Progenitor cell of endocrine pancreas (in vitro differentiated cells): ENCODE data around the gene VASH1. TPM values are rescaled to one million over a fixed set of nuclear protein-coding genes. Genes with fewer than 3 reads are reported as not detected.

Experiments used
- DNase-seq: peaks from one replicate; pipeline ENCODE4 v3.0.0; 2021; ENCODE audit warnings: low spot score; ENCODE audit not compliant: unreplicated experiment
- H3K27ac Mint-ChIP-seq: 2 replicates; pipeline ENCODE4 v1.8.0; 2021; ENCODE audit warnings: mild to moderate bottlenecking, moderate library complexity, mixed read lengths
- H3K27me3 Mint-ChIP-seq: 2 replicates; pipeline ENCODE4 v1.8.0; 2021; ENCODE audit warnings: mixed read lengths
- H3K36me3 Mint-ChIP-seq: 2 replicates; pipeline ENCODE4 v1.8.0; 2022; ENCODE audit warnings: mixed read lengths; ENCODE audit not compliant: insufficient read depth
- H3K4me1 Mint-ChIP-seq: 2 replicates; pipeline ENCODE4 v1.8.0; 2021; ENCODE audit warnings: low read depth, mixed read lengths
- H3K4me3 Mint-ChIP-seq: 2 replicates; pipeline ENCODE4 v1.8.0; 2021; ENCODE audit warnings: low read depth, mild to moderate bottlenecking, moderate library complexity, mixed read lengths
- H3K9me3 Mint-ChIP-seq: 2 replicates; pipeline ENCODE4 v1.8.0; 2021; ENCODE audit warnings: low read depth, mixed read lengths
- total RNA-seq: library from RNA; stranded (reverse); gene quantifications from 2 replicates; pipeline ENCODE4 v1.2.1, GENCODE V29; 2021
- TF ChIP-seq, protein P1 (sequence below): fragments of 200-600 bp; sonication (generic); IDR thresholded peaks from one replicate; pipeline ENCODE4 v1.5.0; 2021; ENCODE audit warnings: antibody characterized with exemption, mild to moderate bottlenecking; ENCODE audit not compliant: unreplicated experiment

The VASH1 gene
- total RNA-seq, 1 donor from 2014 or later: 43.2 TPM

- DNase-seq: no peak
- Mint-ChIP-seq H3K27ac (peak overlapping the region; percentile 12), H3K4me1 (peaks cover 2% of the 10 kb centered on the region), H3K9me3 (no peaks in the 10 kb centered on the region), H3K27me3 (no peaks in the 10 kb centered on the region), H3K4me3 (no peak overlapping the region), H3K36me3 (peaks cover 25% of the 10 kb centered on the region)
- TF ChIP-seq, protein P1, sequence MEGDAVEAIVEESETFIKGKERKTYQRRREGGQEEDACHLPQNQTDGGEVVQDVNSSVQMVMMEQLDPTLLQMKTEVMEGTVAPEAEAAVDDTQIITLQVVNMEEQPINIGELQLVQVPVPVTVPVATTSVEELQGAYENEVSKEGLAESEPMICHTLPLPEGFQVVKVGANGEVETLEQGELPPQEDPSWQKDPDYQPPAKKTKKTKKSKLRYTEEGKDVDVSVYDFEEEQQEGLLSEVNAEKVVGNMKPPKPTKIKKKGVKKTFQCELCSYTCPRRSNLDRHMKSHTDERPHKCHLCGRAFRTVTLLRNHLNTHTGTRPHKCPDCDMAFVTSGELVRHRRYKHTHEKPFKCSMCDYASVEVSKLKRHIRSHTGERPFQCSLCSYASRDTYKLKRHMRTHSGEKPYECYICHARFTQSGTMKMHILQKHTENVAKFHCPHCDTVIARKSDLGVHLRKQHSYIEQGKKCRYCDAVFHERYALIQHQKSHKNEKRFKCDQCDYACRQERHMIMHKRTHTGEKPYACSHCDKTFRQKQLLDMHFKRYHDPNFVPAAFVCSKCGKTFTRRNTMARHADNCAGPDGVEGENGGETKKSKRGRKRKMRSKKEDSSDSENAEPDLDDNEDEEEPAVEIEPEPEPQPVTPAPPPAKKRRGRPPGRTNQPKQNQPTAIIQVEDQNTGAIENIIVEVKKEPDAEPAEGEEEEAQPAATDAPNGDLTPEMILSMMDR: no peak
Measured at GRCh38 chr14:76780360-76780759, 19.1 kb downstream of the VASH1 start.

- no peak overlapping the region for H3K27ac Mint-ChIP-seq
- H3K4me1 Mint-ChIP-seq: peaks cover 2% of the 10 kb centered on the region
- H3K4me3 Mint-ChIP-seq: no peak overlapping the region
- TF ChIP-seq, protein P1: no peak
- no peaks in the 10 kb centered on the region for H3K27me3 Mint-ChIP-seq
- peaks cover 29% of the 10 kb centered on the region for H3K36me3 Mint-ChIP-seq
- no peak for DNase-seq
- no peaks in the 10 kb centered on the region for H3K9me3 Mint-ChIP-seq
Measured at GRCh38 chr14:76780875-76781647, 19.8 kb downstream of the VASH1 start.

DNA sequence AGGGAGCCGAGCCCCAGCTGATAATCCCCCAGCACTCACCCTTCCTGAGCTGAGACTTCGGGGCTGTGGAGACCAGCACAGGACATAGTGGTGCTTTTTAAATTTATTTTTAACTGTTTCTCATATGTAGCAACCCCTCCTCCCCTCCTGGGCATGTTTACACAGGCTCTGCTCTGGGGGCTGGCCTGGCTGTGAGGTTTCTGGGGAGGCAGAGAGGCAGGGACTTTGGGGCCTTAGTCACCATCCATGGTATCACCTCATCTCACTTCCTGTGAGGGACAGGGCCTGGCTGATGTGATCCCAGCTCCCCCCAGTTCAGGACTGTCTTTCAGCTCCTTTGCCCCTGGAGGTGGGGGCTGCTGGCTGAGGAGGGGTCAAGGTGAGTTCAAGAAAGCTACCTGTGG is 20.4 kb downstream of the VASH1 start:
- H3K9me3 Mint-ChIP-seq: no peaks in the 10 kb centered on the region
- no peaks in the 10 kb centered on the region for H3K4me1 Mint-ChIP-seq
- no peak overlapping the region for H3K4me3 Mint-ChIP-seq
- H3K27ac Mint-ChIP-seq: peak overlapping the region; percentile 56
- TF ChIP-seq, protein P1: no peak
- no peaks in the 10 kb centered on the region for H3K27me3 Mint-ChIP-seq
- no peak for DNase-seq
- H3K36me3 Mint-ChIP-seq: peaks cover 30% of the 10 kb centered on the region

- H3K27ac Mint-ChIP-seq: no peak overlapping the region
- no peaks in the 10 kb centered on the region for H3K27me3 Mint-ChIP-seq
- no peaks in the 10 kb centered on the region for H3K4me1 Mint-ChIP-seq
- TF ChIP-seq, protein P1: no peak
- H3K36me3 Mint-ChIP-seq: peaks cover 36% of the 10 kb centered on the region
- H3K9me3 Mint-ChIP-seq: no peaks in the 10 kb centered on the region
- no peak for DNase-seq
- no peak overlapping the region for H3K4me3 Mint-ChIP-seq
Measured at GRCh38 chr14:76782115-76782884, 21.0 kb downstream of the VASH1 start.

GRCh38 chr14:76782885-76783566 is 21.8 kb downstream of the VASH1 start:
- no peak overlapping the region for H3K4me3 Mint-ChIP-seq
- no peaks in the 10 kb centered on the region for H3K9me3 Mint-ChIP-seq
- no peak for DNase-seq
- H3K27me3 Mint-ChIP-seq: no peaks in the 10 kb centered on the region
- no peaks in the 10 kb centered on the region for H3K4me1 Mint-ChIP-seq
- peaks cover 39% of the 10 kb centered on the region for H3K36me3 Mint-ChIP-seq
- no peak overlapping the region for H3K27ac Mint-ChIP-seq
- TF ChIP-seq, protein P1: no peak
